GM12878 (cell line): ENCODE measurements around the gene PRPF4. TPM values are rescaled to one million over a fixed set of nuclear protein-coding genes. Genes with fewer than 3 reads are reported as not detected.
A peak's percentile ranks its signal among the peaks of the same experiment; 100 is the strongest.

Experiments
- ATAC-seq: fragments of 200-7000 bp; cut with Tn5 transposase; 3 replicates; pipeline ENCODE4 v1.9.1; 2020; ENCODE audit warnings: mild to moderate bottlenecking, moderate library complexity
- BruUV-seq: library from RNA; stranded (reverse); fragments of 400-500 nt; replicated peaks from 2 replicates; lab custom pipeline; 2021; lab: Mats Ljungman, UMichigan
- CTCF ChIA-PET: fragments of 300-600 bp; sonication (Branson Sonifier 250); formaldehyde crosslinking; extraction: SDS; loops from one replicate; lab custom pipeline; 2021; ENCODE audit warnings: inconsistent platforms; lab: Yijun Ruan, JAX
- POLR2A ChIA-PET: fragments of 350-600 bp; formaldehyde crosslinking; extraction: SDS; loops from one replicate; lab custom pipeline; 2021; ENCODE audit warnings: inconsistent platforms; lab: Charles Lee
- RAD21 ChIA-PET: fragments of 300-600 bp; sonication (Branson Sonifier 250); formaldehyde crosslinking; loops from one replicate; lab custom pipeline; 2023; ENCODE audit warnings: antibody characterized with exemption; ENCODE audit not compliant: unreplicated experiment; lab: Charles Lee
- SMC1A ChIA-PET: fragments of 300-600 bp; sonication (Branson Sonifier 250); formaldehyde crosslinking; loops from one replicate; lab custom pipeline; 2023; ENCODE audit not compliant: unreplicated experiment, uncharacterized antibody; lab: Charles Lee
- DNase-seq: peaks from one replicate; pipeline ENCODE4 v3.0.0-alpha.2; 2011; ENCODE audit warnings: low read depth, low spot score
- FAIRE-seq: peaks from 3 replicates; lab custom pipeline; 2011; peaks lifted over from hg19 to GRCh38; lab: Jason Lieb, UNC
- H2AFZ ChIP-seq: 2 replicates; pipeline ENCODE4 v1.6.0; 2011; ENCODE audit warnings: low read depth, low read length, control low read depth; ENCODE audit not compliant: control insufficient read depth
- H3K27ac ChIP-seq: 2 replicates; pipeline ENCODE4 v1.5.1; 2011; ENCODE audit warnings: control low read depth; ENCODE audit not compliant: control insufficient read depth, insufficient read depth
- H3K27me3 ChIP-seq, 2 experiments: replicated peaks in 1 of 2; 2 replicates each; pipeline versions ENCODE4 v1.6.0 to v1.6.1; 2011; ENCODE audit warnings: low read length in 1 of 2; ENCODE audit not compliant: control insufficient read depth in 2 of 2, insufficient read depth in 2 of 2
- H3K36me3 ChIP-seq, 2 experiments: 2 replicates each; pipeline ENCODE4 v1.5.1; 2011; ENCODE audit warnings: low read length in 1 of 2; ENCODE audit not compliant: control insufficient read depth in 2 of 2, insufficient read depth in 2 of 2
- H3K4me1 ChIP-seq: 2 replicates; pipeline ENCODE4 v1.6.1; 2011; ENCODE audit warnings: mild to moderate bottlenecking, low read length, moderate library complexity, mixed read lengths; ENCODE audit not compliant: control insufficient read depth, insufficient read depth
- H3K4me2 ChIP-seq: 2 replicates; pipeline ENCODE4 v1.6.0; 2011; ENCODE audit warnings: control low read depth; ENCODE audit not compliant: control insufficient read depth, insufficient read depth
- H3K4me3 ChIP-seq: fragments of 200-600 bp; sonication (generic); 2 replicates; pipeline ENCODE4 v1.5.1; 2016
- H3K79me2 ChIP-seq: 2 replicates; pipeline ENCODE4 v1.6.0; 2011; ENCODE audit warnings: low read length; ENCODE audit not compliant: control insufficient read depth, insufficient read depth
- H3K9ac ChIP-seq: 2 replicates; pipeline ENCODE4 v1.8.0; 2011; ENCODE audit warnings: low read length, control low read depth, mixed read lengths; ENCODE audit not compliant: control insufficient read depth, insufficient read depth
- H3K9me3 ChIP-seq: replicated peaks from 3 replicates; pipeline ENCODE4 v1.5.1; 2011; ENCODE audit warnings: mild to moderate bottlenecking, low read length; ENCODE audit not compliant: control insufficient read depth, insufficient read depth
- H4K20me1 ChIP-seq: 2 replicates; pipeline ENCODE4 v1.6.0; 2011; ENCODE audit not compliant: control insufficient read depth, insufficient read depth
- EZH2 ChIP-seq: IDR thresholded peaks from 2 replicates; pipeline ENCODE4 v1.6.1; 2012; ENCODE audit warnings: low read depth, mild to moderate bottlenecking, control low read depth, inconsistent platforms, low read length, borderline replicate concordance; ENCODE audit not compliant: control insufficient read depth
- IKZF2 ChIP-seq, 2 experiments: fragments of 450-650 bp; IDR thresholded peaks; 2 replicates each; pipeline ENCODE4 v1.6.1; 2017; ENCODE audit warnings: mild to moderate bottlenecking in 2 of 2, moderate library complexity in 2 of 2
- LARP7 ChIP-seq: fragments of 450-650 bp; IDR thresholded peaks from 2 replicates; pipeline ENCODE4 v1.6.1; 2017; ENCODE audit warnings: mild to moderate bottlenecking
- MTA2 ChIP-seq: fragments of 450-650 bp; IDR thresholded peaks from 2 replicates; pipeline ENCODE4 v1.6.1; 2016; ENCODE audit warnings: low read depth, mild to moderate bottlenecking, moderate library complexity
- MXI1 ChIP-seq: fragments of 150-350 bp; IDR thresholded peaks from 2 replicates; pipeline ENCODE4 v1.6.1; 2011; ENCODE audit warnings: low read depth, mild to moderate bottlenecking, inconsistent platforms, low read length, improper control_type of control experiment
- NR2F1 ChIP-seq: fragments of 450-650 bp; conservative IDR thresholded peaks from 2 replicates; pipeline ENCODE4 v1.6.1; 2017; ENCODE audit warnings: mild to moderate bottlenecking
- RAD21 ChIP-seq: IDR thresholded peaks from 2 replicates; pipeline ENCODE4 v1.6.1; 2011; ENCODE audit warnings: mild to moderate bottlenecking, low read depth, low read length, moderate library complexity; ENCODE audit not compliant: insufficient read depth
- RB1 ChIP-seq: fragments of 450-650 bp; formaldehyde crosslinking; IDR thresholded peaks from 2 replicates; pipeline ENCODE4 v1.6.1; 2017; ENCODE audit warnings: mild to moderate bottlenecking, borderline replicate concordance
- SPI1 ChIP-seq: IDR thresholded peaks from 2 replicates; pipeline ENCODE4 v1.6.1; 2011; ENCODE audit warnings: low read depth, mild to moderate bottlenecking, low read length, moderate library complexity, borderline replicate concordance; ENCODE audit not compliant: insufficient read depth
- ZNF384 ChIP-seq: IDR thresholded peaks from 2 replicates; pipeline ENCODE4 v1.6.1; 2012; ENCODE audit warnings: low read depth, mild to moderate bottlenecking, low read length, improper control_type of control experiment, borderline replicate concordance
- WGBS: methylation state at CpG from one replicate; pipeline ENCODE4 v1.1.6; 2016; ENCODE audit warnings: low lambda C conversion rate; ENCODE audit not compliant: insufficient replicate concordance, insufficient coverage; ENCODE audit errors: missing lambda C conversion rate; 5-methylcytosine and 5-hydroxymethylcytosine counted together
- in situ Hi-C: fragments of 300-500 bp; cut with MboI; formaldehyde crosslinking; loops from 9 replicates; pipeline ENCODE4 v1.14.3; 2018; ENCODE audit warnings: mixed read lengths
- intact Hi-C: fragments of 100-400 bp; cut with micrococcal nuclease; formaldehyde crosslinking; loops from one replicate; pipeline ENCODE4 v1.14.2; 2022; ENCODE audit not compliant: unreplicated experiment
- polyA plus RNA-seq, 11 experiments: library from polyadenylated mRNA; depleted of rRNA in 4 of 11; unstranded in 6 of 11; stranded (reverse) in 5 of 11; fragments of >200 nt; fragmentation: Nextera tagmentation in 4 of 11; fragmentation: Illumina TruSeq in 1 of 11; extraction: Ambion mirVana in 4 of 11; extraction: Trizol in 1 of 11; gene quantifications; 1 replicate in 1 of 11; 2 replicates in 10 of 11; pipeline versions ENCODE4 v1.2.1 to v1.2.3, GENCODE V29; 2011 to 2016; ENCODE audit warnings: inconsistent platforms in 2 of 11, missing spikeins in 2 of 11, low read depth in 1 of 11
- total RNA-seq, 4 experiments: library from RNA; depleted of rRNA in 3 of 4; stranded (reverse); fragments of >200 nt in 3 of 4; fragmentation: Illumina TruSeq in 1 of 4; extraction: Trizol in 1 of 4; gene quantifications; 2 replicates each; pipeline versions ENCODE4 v1.2.1 to v1.2.3, GENCODE V29; 2013 to 2021
- TF ChIP-seq, protein P1 (sequence below): fragments of 450-650 bp; IDR thresholded peaks from 2 replicates; pipeline ENCODE4 v1.6.1; 2016; ENCODE audit warnings: mild to moderate bottlenecking, moderate library complexity, borderline replicate concordance
- TF ChIP-seq, protein P2 (sequence below): fragments of 450-650 bp; IDR thresholded peaks from 2 replicates; pipeline ENCODE4 v1.6.1; 2017; ENCODE audit warnings: mild to moderate bottlenecking, low read depth, inconsistent platforms; ENCODE audit not compliant: poor library complexity, severe bottlenecking
- TF ChIP-seq, protein P3 (sequence below): IDR thresholded peaks from 2 replicates; pipeline ENCODE4 v1.6.1; 2011; ENCODE audit warnings: borderline replicate concordance, low read depth, mild to moderate bottlenecking, moderate library complexity, mixed read lengths, low read length; ENCODE audit not compliant: insufficient read depth; ENCODE audit errors: extremely low read length

The PRPF4 gene
- total and polyA plus RNA-seq, 10 of the 15 experiments (the other 5 are each of a cell fraction or from before 2014, with no cell fraction given), result 23.0 to 48.1 (median 39.2) TPM

DNA sequence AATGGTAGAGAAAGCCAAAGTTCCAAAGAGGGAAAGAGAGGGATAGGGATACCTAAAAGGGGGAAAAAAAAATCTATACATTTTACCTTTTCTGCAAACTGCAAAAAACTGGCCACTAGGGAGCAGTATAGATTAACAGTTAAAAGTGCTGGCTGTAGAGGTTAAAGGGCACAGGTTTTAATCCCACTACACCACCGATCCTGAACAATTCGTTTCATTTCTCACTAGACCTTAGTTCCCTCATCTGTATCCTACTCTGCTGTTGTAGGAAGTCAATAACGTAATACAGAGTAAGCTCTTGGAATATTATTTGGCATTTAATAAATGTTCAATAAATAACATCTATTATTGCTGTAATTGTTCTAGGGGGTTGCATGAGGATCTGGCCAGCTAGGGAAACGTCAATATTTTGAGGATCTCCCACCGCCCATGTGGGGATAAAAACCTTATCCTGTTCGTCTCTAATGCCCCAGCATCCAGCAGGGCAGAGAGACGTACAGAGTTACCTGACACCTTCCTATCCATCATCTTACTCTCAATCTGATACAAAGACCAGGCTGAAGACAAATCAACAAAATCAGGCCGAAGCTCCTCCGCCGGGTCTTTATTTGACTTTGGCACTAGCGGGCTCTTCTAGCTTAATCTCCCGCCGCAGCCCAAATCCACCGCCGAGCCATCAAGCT is 843 bp upstream of the PRPF4 start:
- Histone ChIP-seq H3K79me2 (peaks cover 40% of the 10 kb centered on the region), H3K27me3 (no peaks in the 10 kb centered on the region), H3K4me2 (peak overlapping the region; percentile 74), H3K4me3 (peak overlapping the region; percentile 75), H2AFZ (peak overlapping the region; percentile 96), H3K9me3 (no peaks in the 10 kb centered on the region), H3K4me1 (peaks cover 8% of the 10 kb centered on the region; the same call in 1 of the 2 replicates), H3K9ac (peak overlapping the region; percentile 94), H3K36me3 (peaks cover 3 to 5% of the 10 kb centered on the region in 2 experiments; a peak in 3 of 4 replicates), H3K27ac (peak overlapping the region; percentile 89), H4K20me1 (no peaks in the 10 kb centered on the region)
- WGBS, result 0% methylated on average over 15 of the region's 15 CpGs
- ChIA-PET SMC1A (interaction anchor here (0.6 to 5.0 kb wide), 29 partner anchors 9 to 383 kb away, joined by 3 to 68 read pairs (median 4); partner anchors contain the start of genes ALAD, C9orf43, FKBP15 and POLE3), POLR2A (interaction anchor here (0.6 to 3.0 kb wide), 13 partner anchors 12 to 378 kb away, joined by 3 to 32 read pairs (median 3); partner anchors contain the start of genes C9orf43, FKBP15, POLE3 and SLC31A1), RAD21 (interaction anchor here (0.6 to 5.6 kb wide), 29 partner anchors 9 to 382 kb away, joined by 3 to 63 read pairs (median 4); partner anchors contain the start of genes ALAD, C9orf43, FKBP15 and HDHD3), CTCF (interaction anchor here (0.7 to 8.5 kb wide), 38 partner anchors 9 to 467 kb away, joined by 3 to 117 read pairs (median 5); partner anchors contain the start of genes ALAD, C9orf43, FKBP15 and POLE3)
- intact Hi-C loops, result loop anchor here (1.0 to 10.0 kb wide), 8 partner anchors 54 to 1110 kb away; partner anchors contain the start of genes AKNA and WDR31
- BruUV-seq, result no TSS peak
- peak; percentile 35 for DNase-seq
- no peak for FAIRE-seq
- peak; percentile 54 for ATAC-seq
- in situ Hi-C loops, result loop anchor here (5.0 kb wide), 3 partner anchors 133 to 383 kb away; no protein-coding TSS in a partner anchor
- TF ChIP-seq RB1 (peak; percentile 36; the same call in 1 of the 2 replicates), ZNF384 (peak; percentile 49; the same call in 1 of the 2 replicates), MTA2 (peak; percentile 45; the same call in 1 of the 2 replicates), RAD21 (peak; percentile 70), SPI1 (no peak), NR2F1 (peak; percentile 98), IKZF2 (IDR thresholded peaks at IDR 0.05) (no peak), EZH2 (no peak), LARP7 (no peak), MXI1 (0 out of 2 replicates have a peak, but pooled peaks have one; percentile 15)
- TF ChIP-seq, protein P1, sequence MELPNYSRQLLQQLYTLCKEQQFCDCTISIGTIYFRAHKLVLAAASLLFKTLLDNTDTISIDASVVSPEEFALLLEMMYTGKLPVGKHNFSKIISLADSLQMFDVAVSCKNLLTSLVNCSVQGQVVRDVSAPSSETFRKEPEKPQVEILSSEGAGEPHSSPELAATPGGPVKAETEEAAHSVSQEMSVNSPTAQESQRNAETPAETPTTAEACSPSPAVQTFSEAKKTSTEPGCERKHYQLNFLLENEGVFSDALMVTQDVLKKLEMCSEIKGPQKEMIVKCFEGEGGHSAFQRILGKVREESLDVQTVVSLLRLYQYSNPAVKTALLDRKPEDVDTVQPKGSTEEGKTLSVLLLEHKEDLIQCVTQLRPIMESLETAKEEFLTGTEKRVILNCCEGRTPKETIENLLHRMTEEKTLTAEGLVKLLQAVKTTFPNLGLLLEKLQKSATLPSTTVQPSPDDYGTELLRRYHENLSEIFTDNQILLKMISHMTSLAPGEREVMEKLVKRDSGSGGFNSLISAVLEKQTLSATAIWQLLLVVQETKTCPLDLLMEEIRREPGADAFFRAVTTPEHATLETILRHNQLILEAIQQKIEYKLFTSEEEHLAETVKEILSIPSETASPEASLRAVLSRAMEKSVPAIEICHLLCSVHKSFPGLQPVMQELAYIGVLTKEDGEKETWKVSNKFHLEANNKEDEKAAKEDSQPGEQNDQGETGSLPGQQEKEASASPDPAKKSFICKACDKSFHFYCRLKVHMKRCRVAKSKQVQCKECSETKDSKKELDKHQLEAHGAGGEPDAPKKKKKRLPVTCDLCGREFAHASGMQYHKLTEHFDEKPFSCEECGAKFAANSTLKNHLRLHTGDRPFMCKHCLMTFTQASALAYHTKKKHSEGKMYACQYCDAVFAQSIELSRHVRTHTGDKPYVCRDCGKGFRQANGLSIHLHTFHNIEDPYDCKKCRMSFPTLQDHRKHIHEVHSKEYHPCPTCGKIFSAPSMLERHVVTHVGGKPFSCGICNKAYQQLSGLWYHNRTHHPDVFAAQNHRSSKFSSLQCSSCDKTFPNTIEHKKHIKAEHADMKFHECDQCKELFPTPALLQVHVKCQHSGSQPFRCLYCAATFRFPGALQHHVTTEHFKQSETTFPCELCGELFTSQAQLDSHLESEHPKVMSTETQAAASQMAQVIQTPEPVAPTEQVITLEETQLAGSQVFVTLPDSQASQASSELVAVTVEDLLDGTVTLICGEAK, result no peak
- TF ChIP-seq, protein P2, sequence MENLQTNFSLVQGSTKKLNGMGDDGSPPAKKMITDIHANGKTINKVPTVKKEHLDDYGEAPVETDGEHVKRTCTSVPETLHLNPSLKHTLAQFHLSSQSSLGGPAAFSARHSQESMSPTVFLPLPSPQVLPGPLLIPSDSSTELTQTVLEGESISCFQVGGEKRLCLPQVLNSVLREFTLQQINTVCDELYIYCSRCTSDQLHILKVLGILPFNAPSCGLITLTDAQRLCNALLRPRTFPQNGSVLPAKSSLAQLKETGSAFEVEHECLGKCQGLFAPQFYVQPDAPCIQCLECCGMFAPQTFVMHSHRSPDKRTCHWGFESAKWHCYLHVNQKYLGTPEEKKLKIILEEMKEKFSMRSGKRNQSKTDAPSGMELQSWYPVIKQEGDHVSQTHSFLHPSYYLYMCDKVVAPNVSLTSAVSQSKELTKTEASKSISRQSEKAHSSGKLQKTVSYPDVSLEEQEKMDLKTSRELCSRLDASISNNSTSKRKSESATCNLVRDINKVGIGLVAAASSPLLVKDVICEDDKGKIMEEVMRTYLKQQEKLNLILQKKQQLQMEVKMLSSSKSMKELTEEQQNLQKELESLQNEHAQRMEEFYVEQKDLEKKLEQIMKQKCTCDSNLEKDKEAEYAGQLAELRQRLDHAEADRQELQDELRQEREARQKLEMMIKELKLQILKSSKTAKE, result peak; percentile 12
- TF ChIP-seq, protein P3, sequence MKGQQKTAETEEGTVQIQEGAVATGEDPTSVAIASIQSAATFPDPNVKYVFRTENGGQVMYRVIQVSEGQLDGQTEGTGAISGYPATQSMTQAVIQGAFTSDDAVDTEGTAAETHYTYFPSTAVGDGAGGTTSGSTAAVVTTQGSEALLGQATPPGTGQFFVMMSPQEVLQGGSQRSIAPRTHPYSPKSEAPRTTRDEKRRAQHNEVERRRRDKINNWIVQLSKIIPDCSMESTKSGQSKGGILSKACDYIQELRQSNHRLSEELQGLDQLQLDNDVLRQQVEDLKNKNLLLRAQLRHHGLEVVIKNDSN, result no peak
